Fibroblast of skin of scalp (primary cell): ENCODE measurements around the gene NR4A3. TPM values are rescaled to one million over a fixed set of nuclear protein-coding genes. Genes with fewer than 3 reads are reported as not detected.
"Not testable (repeated sequence)": the region's sequence is repeated elsewhere in the genome, so short reads cannot be mapped to it uniquely, and the experiment has no call there.

ENCODE experiments used
- DNase-seq: peaks from one replicate; pipeline ENCODE4 v3.0.0-alpha.2; 2013
- polyA plus RNA-seq, 2 experiments: library from polyadenylated mRNA; unstranded; fragments of 120-200 nt; gene quantifications; one replicate each; pipeline ENCODE4 v1.2.1, GENCODE V29; 2013; ENCODE audit not compliant: insufficient read length in 2 of 2

Gene NR4A3
- 1.1 TPM for polyA plus RNA-seq (2013, experiment 1 of 2; ENCODE audit: insufficient read length)
- polyA plus RNA-seq (2013, experiment 2 of 2; ENCODE audit: insufficient read length) = 1.1 TPM

DNA sequence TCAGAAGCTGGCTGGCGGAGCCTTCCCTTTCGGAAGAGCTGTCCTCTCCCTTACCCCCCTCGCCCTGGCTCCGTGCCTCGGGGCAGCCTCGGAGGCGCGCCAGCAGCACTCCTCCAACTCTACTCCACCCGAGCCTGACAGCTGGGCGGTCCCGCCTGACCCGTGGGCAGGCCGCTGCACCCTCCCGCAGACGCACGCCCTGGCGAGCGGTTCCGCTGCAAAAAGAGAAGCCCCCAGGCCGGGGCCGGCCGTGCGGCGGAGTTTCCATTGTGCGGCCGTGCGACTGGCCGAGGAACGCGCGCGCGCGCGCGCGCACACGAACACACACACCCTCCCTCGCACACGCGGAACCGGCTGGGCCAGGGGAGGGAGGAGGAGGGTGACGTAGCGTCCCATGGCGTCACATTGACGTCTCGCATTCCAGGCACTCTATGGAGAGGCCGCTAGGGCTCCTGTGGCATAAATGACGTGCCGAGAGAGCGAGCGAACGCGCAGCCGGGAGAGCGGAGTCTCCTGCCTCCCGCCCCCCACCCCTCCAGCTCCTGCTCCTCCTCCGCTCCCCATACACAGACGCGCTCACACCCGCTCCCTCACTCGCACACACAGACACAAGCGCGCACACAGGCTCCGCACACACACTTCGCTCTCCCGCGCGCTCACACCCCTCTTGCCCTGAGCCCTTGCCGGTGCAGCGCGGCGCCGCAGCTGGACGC is at the start of gene NR4A3:
TSS of gene NR4A3 (plus strand) at position 490 of the 713 bp plus-strand sequence. CDS start 6,158 bp downstream, outside the sequence.
- peak; percentile 98 for DNase-seq

DNA sequence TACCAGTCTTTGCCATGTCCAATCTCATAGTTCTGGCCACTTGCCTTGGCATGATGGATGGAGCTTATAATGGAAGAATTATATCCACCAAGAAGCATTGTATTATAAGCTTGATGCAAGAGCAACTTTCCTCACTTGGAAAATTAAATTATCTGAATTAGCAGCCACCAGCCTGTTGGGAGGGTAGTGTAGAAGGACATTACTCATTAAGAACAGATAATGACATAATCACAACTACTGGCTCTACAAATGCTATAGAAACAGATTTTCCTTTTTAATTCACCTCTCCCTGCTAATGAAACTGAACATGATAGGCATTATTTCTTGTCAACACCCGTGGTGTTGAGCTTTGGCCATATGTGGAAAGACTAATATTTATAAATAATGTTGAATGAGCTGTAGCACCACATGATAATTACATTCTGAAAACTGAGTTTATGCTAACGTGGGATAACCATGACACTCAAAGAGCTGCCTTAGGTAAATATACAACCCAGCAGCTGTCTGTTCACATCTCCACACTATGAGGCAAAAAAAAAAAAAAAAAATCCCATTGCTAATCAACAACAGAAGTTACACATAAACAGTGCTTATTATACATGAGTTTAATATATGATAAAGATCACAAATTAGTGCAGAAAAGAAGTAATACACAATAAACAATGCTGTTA is 48.1 kb upstream of the NR4A3 start:
- no peak for DNase-seq

DNA sequence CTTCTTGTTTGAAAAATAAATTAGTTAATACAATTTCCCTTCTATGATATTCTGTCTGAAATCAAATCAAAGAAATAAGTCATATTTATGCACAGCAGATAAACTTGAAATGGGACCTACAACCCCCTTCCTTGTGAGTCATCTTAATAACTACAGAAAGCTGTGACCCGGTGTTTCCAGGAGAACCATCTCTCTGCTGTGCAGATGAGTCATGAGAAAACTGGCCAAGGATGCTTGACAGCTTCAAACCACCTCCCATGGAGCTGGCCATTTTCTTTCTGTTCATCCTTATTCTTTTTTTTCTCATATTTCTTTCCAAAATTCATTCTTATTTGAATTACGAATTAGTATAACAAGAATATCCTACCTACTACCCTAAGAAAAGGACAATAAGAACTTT is 43.4 kb upstream of the NR4A3 start:
- peak; percentile 84 for DNase-seq

DNA sequence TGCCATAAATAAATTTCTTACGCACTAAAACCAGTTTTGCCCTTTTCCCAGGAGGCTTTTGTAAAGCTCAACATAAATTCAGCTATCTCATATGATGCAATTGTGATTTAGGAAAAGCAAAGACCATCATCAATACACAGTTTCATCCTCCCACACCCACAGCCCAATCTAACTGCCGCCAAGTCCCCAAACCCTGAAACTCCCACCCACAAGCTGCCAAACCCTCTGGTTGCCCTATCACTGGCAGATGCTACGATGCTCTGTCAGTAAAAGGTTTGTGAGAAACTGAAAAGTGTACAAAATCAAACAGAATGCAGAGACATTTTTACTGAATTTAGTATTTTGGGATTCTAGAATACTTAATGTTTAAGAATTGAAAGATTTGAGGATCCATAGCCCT is 42.8 kb upstream of the NR4A3 start:
- DNase-seq = no peak

DNA sequence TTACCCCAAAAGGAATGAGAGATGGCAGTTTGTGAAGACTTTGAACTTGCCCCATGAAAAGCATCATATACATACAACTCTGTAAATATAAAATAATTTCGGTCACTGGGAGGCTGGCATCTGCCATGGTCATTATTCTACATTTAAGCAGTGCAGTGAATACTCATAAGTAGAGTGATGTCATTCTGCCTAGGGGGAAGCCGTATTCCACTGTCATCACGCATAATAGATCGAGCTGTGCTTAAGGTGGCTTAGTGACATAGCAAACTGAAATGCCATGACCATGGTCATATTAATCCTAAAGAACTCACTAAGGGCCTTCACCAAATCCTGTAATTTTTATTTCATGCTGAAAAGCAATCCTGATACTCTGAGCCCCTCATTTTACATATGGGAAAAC is 42.4 kb upstream of the NR4A3 start:
- no peak for DNase-seq

DNA sequence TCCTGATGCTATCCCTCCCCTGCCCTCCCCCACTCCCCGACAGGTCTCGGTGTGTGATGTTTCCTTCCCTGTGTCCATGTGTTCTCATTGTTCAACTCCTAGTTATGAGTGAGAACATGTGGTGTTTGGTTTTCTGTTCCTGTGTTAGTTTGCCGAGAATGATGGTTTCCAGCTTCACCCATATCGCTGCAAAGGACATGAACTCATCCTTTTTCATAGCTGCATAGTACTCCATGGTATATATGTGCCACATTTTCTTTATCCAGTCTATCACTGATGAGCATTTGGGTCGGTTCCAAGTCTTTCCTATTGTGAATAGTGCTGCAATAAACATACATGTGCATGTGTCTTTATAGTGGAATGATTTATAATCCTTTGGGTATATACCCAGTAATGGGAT is 39.3 kb upstream of the NR4A3 start:
- not testable (repeated sequence) for DNase-seq

DNA sequence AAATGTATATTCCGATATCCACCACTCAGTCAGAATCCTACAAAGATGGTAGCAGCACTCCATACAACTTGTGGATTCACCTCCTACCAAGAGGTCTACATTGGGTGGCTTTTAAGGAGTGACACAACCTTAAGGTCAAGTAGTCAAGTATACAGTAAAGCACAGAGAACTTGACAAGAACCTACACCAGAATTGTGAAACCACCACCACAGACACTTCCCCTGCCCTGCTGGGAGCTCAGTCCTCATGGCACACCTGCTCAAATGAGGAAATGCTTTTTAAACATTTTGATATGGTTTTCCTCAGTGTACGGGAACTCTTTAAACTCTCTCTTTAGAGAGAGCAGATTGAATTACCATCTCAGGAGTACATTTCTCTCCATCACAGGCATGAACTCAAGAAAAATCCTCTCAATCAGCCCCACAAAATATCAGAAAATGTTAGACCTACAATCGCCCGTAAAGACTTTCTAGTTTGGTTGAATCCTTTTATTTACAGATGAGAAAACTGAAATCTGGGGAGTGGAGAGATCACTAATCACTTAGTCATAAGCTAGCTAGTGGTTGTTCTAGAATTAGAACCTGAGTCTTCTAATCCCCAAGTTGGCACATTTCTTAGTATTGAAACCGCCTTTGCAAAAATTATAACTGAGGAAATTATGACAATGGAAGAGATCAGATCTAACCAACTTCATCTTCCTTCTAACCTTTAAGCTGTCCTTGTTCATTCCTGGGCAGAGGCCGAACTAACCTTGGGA is 38.5 kb upstream of the NR4A3 start:
- no peak for DNase-seq

DNA sequence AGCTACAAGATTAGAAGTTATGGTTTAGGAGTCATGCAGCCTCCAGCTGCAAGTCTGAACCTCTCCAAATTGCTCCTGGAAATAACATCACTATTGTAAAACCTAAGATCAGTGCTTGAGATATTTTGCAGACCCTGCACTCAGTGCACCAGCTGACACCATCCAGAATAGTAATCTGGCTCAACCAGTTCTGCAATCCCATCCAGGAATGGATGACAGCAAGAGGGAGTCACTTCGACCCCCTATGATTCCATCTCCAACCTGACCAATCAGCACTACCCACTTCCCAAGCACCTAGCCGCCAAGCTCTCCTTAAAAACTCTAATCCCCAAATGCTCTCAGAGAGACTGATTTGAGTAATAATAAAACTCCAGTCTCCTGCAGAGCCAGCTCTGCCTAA is 37.9 kb upstream of the NR4A3 start:
- no peak for DNase-seq

DNA sequence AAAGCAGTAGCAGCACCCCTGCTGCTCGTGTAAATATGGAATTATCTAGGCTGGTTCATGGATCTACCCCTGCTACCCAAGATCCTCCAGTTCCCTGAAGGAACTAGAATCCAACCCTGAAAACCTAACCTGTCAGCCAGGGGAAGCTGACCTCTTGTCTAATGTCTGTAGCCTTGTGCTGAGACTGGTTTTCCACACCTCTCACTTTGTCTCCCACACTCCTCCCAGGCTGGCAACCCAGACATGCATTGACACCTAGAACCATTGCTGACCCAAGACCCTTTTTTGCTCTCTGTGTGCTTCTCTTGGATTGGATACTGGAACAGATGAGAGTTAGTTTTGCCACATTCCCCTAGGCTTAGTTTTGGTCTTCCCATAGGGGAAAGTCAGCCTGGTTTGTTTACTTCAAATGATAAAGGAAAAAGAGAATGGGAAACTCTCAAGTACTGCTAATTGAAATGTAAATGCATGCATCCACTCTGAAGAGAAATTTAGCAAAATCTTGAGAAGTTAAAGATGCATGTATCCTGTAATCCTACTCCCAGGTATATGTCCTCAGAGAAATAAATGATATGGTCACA is 36.6 kb upstream of the NR4A3 start:
- no peak for DNase-seq

DNA sequence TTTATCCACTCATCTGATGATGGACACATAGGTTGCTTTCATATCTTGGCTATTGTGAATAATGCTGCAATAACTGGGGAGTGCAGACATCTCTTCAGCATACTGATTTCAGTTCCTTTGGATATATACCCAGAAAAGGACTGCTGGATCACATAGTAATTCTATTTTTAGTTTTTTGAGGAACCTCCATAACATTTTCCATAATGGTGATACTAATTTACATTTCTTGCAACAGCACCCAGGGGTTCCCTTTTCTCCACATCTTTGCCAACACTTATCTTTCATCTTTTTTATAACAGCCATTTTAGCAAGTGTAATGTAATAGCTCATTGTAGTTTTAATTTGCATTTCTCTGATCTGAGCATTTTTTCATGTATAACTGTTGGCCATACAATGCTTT is 34.1 kb upstream of the NR4A3 start:
- DNase-seq = no peak

DNA sequence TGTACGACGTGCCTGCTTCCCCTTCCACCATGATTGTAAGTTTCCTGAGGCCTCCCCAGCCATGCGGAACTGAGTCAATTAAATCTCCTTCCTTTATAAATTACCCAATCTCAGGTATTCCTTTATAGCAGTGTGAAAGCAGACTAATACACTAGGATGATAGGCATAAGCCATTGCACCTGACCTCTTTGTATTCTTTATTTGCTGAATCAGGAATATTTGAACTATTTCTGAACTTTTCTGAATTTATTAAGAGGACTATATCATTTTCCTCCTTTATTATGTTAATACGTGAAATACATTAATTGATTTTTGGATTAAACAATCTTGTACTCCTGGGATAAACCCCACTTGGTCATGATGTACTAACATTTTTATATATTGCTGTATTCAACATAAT is 28.2 kb upstream of the NR4A3 start:
- DNase-seq = no peak

DNA sequence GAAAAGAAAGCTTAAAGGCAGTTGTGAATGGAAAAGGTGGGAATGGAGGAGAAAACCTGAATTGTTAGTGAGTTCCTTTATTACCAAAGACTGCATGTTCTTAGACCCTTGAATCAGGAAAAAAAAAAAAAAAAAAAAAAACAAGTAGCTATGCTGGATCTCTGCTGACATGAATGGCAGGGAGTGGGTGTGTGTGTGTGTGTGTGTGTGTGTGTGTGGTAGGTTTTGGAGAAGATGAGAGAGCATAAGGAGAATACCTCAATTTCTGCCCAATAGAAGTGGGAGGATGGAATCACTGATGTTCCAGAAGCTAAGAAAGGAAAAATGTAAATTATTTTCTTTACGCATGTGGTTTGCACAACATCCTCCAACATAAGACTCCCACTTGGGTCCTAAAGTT is 25.5 kb upstream of the NR4A3 start:
- DNase-seq = no peak

DNA sequence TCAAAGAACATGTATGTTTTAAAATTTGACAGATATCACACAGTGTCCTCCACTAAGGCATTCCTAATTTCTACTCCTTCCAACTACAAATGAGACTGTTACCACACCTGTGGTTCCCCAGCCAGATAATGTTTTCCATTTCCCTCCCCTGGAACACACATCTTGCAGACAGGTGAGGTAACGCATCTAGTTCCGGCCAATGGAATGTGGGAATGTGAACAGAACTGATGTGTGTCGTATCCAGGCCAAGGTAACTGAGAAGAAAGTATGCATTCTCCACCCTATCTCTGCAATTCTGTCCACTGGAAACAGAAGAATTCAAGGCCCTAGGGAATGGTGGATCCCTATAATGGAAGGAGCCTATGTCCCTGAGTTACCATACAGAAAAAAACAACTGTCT is 19.9 kb upstream of the NR4A3 start:
- DNase-seq = no peak

DNA sequence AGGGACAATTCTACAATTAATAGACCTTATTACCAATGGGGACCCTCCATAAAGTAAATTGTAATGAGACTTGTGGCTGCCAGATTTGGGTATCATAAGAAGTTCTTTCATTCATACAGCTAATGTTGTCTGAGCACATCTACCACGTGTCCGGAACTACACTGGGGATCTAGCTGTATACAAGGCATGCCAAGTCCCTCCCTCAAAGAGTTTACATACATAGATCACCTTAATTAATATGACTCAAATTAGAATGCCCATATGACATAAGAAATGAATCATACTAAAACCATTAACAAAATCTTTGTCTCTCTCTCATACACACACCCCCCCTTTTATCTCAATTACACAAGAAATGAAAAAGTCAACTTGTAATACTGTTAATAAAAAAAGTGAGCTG is 18.0 kb upstream of the NR4A3 start:
- DNase-seq = no peak

DNA sequence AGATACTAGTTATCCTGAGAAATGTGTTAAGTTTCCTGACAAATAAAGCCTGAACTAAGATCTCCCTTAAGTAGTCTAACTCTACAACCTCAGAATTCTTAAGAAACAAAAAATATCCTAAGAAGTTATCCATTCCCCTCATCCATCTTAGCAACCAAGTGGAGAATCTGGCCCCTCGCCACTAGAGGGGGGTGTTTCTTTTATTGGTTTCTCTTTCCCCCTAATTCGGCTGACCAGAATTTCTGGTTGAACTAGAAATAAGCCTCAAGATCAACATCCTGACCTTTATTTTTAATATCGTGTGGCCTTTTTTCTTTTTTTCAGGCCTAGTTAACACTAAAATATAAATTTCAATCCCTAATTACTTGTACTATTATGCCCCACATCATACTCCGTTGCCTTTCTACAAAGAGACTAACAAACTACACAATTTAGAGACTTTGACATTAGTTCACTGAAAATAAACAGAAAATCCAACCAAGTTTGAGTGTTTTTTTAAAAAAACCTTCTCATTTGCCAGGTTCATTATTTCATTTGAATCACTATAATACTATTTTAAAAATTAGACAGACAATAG is 14.3 kb upstream of the NR4A3 start:
- peak; percentile 68 for DNase-seq

DNA sequence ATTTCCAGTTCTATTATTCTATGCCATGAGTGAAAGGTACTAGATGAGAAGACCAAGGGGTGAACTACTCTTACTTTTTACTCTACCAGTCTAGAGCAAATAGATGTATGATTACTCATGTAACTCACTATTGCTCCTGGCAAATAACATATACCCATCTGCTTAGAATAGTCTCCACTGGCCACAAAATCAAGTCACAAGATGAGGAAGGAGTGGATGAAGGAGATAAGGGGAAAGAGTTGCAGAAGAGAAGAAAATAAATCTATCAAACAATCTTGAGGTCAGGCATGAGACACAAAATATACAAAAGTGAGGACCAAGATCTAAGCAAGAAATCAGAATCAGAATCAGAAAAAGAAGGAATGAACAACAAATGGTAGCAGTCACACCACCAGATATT is 13.7 kb upstream of the NR4A3 start:
- DNase-seq = no peak

DNA sequence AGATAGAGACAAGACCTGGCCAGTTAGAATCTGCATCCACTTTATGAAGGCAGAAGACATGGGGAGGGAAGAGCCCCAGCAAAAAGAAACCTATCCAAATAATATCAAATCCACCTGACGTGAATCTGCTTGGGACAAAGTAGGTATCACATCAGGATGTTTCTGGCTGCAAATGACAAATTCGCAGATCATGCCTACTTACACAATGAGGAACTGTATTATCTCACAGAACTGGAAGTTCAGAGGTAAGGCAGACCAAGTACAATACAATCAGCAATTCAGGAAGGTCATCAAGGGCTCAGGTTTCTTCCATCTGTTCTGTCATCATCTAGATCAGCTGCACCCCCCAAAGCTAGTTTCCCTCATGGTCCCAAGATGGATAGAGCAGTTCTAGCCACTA is 13.2 kb upstream of the NR4A3 start:
- DNase-seq = no peak

DNA sequence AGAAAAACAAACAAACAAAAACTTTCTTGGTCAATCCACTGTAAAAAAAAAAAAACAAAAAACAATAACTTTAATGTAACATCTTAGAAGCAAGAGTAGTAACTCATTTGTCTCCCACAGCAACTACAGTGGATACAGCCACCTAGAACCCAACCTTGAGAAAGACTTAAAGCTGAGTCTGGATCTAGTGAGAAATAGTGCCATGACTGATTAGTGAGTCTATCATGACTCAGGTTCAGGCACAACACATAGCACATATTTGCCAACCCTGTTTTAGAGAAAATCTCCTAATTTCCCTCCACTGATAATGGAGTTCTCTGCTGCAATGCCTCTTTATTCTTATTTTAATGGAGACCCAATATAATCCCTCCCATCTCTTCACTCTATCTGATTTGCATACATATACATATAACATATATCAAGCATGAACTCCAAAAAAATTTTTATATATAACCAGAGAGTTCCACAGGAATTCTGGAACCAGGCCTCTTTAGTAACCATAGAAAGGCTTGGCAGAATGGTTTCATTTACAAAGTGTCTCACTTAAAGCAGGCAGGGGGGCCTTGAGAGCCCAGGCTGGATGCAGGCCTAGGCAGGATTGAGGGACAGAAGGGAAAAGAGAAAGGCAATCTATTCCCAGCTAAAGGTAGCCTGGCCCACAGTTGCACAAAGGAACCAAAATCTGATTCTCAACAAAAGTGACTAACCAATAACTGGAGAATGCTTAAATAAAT is 11.9 kb upstream of the NR4A3 start:
- no peak for DNase-seq

DNA sequence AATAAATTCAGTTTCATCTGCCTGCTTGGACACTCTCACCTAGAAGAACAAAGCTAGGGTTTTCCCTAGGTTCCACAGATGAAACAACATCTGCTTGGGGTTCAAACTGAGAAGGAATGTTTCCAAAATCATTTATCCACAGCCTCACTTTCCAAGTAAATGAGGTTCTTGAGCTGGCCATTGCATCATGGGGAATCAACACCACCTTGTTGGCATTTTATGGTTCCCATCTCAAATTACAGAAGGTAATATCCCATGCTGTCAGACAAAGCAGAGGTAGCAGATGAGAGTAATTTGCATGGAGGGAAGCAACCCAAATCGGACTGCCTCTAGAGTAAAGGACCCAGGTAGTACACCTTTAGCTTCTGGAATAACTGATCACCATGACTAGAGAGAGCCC is 10.5 kb upstream of the NR4A3 start:
- no peak for DNase-seq

DNA sequence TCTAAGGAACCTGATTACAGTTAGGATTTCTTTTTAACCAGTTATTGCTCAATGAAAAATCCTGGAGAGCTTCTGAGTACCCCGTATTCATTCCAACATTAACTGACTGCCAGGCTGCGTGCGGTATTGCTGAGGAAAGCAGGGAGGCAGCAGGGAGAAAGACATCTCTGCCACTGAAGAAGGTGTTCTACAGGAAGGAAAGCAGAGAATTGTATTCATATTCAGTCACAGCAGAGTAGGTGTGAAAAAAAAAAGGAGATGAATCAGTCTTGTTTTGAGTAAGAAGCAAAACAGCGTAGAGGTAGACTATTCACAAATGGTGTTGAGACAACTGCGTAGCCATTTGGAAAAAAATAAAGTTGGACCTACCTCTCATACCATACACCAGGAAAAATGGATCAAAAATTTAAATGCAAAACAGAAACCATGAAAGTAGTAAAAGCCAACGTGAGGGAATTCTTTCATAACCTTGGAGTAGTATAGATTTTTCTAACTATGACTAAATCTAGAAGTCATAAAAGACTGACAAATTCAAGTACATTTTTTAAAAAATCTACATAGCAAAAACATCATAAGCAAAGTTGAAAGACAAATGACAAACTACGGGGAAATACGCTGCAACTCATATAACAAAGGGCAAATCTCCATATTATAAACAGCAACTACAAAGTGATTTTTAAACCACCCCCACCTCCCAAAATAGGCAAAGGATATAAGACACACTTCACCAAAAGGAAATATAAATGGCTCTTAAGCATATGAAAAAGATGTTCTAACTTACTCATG is 9.9 kb upstream of the NR4A3 start:
- DNase-seq = no peak

DNA sequence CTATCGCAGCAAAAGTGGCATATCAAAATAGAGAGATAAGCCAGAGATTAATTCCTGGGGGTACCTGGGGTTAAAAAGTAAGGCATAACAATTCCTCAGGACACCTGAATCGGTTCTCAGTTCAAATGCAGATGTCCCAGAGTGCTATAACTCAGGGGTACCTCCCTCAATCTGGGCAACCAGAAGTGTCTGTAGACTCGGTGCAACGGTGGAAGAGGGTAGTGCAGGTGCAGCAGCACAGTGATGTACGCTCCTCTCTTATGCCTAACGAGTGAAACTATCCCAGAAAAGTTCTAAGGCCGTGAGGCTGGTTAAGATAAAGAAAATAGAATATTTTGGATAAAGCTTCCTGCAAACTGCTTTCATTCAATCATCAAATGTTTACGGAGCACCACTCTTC is 7.9 kb upstream of the NR4A3 start:
- no peak for DNase-seq
